ENCODE measurements around the gene RNF130.

RNF130 gene

DNA sequence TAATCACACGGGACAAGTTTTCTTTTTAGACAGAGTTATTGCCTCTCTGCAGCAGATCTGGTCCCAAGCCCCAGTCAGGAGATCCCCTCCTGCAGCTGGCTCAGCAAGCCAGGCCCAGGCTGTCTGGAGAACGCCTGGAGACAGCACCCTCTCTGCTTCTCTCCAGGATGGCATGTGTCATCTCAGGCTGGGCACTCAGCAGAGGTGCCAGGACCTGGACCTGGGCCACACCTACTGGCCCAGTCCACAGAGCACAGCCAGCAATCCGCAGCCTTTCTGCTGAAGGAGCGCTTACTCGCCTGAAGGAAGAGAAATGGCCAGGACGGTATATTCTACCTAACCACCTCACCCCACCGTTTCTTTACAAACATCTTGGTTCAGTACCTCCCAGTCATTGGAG is 159.2 kb downstream of the RNF130 start:
- DNase-seq: no peak

DNA sequence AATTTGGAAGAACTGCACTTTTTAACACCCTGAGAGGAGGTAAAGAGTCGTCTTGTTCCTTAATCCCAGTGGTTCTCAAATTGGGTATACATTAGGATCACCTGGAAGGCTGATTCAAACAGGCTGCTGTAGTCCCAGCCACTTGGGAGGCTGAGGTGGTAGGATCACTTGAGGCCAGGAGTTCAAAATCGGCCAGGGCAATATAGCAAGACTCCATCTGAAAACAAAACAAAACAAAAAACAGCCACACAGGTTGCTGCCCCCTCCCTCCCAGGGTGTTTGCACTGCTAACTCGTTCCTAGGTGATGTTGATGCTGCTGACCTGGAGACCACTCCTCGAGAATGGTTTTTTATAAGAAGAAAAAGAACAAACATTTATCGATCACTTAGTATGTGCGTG is 162.3 kb downstream of the RNF130 start:
- no peak for DNase-seq

DNA sequence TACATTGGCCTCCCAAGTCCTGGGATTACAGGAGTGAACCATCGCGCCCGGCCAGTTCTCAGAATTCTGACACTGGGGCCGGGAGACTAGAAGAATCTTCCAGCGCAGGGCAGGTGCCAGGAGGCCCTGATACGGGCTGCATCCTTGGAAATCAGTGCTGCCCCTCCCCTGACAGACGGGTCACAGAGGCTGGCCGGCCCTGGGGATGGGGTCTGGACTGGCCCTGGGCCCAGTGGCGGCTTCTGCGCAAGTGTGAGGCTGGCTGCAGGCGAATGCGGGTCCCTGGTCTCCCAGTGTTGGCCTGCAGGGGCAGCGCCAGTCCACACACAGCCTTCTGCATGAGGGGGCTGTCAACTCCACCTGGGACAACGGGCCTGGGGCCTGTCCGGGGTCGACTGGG is 163.0 kb downstream of the RNF130 start:
- DNase-seq: no peak

DNA sequence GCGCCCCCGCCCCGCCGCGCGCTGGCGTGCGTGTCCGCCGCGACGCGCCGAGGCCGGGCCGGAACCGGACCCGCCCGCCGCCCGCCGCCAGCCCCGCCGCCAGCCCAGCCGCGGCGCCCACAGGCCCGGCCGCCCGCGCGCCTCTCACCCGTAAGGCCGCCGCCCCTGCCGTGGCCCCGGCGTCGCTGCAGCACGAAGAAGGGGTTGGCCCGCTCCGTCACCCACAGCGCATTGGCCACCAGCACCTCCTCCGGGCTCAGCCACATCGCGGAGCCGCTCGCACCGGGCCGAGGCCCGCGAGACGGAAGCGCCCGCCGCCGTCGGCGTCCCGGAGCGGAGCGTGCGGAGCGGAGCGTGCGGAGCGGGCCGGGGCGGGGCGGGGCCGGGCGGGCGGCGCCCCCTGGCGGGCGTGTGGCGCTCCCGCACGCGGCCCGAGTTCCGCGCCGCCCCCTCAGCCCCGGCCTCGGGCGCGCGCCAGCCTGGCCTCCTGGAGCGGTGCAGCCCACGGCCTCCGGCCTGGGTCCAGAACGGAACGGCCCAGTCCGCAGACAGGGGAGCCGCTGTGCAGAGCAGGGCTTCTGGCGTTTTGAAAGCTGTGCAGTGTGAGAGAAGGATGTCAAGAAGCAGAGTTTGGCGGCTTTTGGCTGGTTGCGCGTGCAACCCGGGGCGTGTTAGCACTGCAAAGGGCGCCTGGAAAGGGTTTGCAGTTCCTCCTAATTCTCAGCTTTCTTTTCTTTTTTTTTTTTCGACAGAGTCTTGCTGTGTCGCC is 163.8 kb downstream of the RNF130 start, which contains the start of gene TBC1D9B:
TBC1D9B (minus strand) TSS at position 342 of the 769 bp plus-strand sequence; CDS start at position 266, 76 bp downstream.
- DNase-seq: peak; percentile 28

DNA sequence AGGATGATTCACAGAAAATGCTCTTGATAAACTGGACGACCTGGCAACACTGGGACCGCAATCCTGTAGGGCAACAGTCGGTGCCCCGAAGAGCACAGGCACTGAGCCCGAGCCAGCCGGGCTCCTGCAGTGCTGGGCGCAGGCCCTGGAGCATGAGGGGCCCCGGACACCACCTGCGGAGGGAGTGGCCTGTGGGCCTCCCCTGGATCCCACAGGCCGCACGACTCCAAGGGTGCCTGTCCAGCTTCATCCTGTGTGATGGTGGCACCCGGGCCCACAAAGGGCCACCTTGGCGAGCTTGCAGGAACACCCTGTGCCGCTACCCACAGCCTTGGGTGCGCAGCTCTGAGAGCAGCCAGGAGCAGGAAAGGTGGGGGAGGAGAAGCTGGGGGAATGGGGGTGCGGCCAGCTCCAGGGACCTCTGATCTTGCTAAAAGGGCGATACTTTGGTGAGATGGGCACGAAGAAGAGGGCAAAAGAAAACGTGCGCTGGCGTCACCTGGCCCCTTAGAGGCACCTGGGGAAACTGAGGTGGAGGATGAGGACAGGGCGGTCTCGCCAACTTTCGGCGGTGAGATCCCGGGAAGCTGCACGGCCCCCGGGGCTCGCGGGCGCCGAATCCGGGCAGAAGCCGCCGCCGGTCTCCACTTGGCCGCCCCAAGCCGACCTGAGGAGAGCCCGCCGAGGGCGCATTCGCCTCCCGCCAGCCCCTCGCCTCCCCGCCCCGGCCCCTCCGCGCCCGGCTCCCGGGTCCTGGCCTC is 164.6 kb downstream of the RNF130 start:
- no peak for DNase-seq

DNA sequence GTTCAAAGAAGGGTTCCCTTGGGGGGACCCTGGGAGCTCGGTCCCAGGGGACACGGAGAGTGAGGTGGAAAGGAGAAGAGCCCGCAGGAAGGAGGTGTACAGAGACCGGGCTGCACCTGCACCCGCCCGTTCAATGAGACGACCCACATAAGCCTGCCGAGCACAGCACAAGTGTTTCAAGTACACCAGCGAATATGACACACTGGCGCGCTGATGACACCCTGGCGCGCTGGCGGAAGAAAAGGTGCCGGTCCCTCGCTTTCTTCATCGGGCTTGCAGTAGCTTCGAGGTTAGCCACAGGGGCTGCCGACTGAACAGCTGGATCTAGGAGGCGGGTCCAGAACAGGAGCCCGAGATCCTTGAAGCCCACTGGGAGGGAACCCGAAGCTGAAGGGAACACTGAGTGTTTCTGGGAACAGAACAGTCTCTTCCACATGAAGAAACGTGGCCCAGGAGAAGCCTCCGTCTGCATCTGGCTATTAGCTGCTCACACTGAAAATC is 165.2 kb downstream of the RNF130 start:
- no peak for DNase-seq

DNA sequence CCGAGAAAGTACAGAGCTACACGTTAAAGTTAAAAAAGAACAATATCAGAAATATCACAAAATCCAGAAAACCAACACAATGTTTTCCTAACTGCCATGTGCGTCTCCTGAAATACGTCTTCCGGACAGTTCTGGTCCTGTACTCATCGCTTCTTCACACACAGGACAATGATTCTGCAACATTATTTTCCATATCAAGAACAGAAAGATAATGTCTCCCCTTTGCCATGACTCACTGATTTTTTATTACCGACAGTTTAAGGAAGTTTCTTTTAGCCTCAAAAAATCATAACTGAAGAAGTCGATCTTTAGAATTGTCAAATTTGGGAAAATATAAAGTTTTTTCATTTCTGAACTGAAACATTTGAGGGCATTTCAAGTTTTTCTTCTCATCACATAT is 166.4 kb downstream of the RNF130 start:
- DNase-seq: no peak

All from DMS 273 treated with DMSO at 0.1 percent for 48 hours (cell line).